SK-N-SH treated with all-trans-retinoic acid at 6 μM for 48 hours (cell line): Measurements from ENCODE around the gene IQCN.
A peak's percentile ranks its signal among the peaks of the same experiment; 100 is the strongest.

Source experiments
- ATAC-seq: fragments of 200-7000 bp; cut with Tn5 transposase; 3 replicates; pipeline ENCODE4 v1.9.1; 2020; ENCODE audit warnings: mild to moderate bottlenecking, moderate library complexity
- BACH2 ChIP-seq: fragments of 250-450 bp; sonication (Bioruptor Pico); IDR thresholded peaks from 2 replicates; pipeline ENCODE4 v1.9.0; 2021; ENCODE audit warnings: mild to moderate bottlenecking, borderline replicate concordance
- CSDC2 ChIP-seq: fragments of 250-450 bp; sonication (Bioruptor Pico); IDR thresholded peaks from 2 replicates; pipeline ENCODE4 v1.5.0; 2020; ENCODE audit warnings: mild to moderate bottlenecking, moderate library complexity
- ESRRG ChIP-seq: fragments of 250-450 bp; sonication (Bioruptor Pico); IDR thresholded peaks from 2 replicates; pipeline ENCODE4 v1.6.1; 2021; ENCODE audit warnings: mild to moderate bottlenecking
- GLIS3 ChIP-seq: fragments of 250-450 bp; sonication (Bioruptor Pico); IDR thresholded peaks from 2 replicates; pipeline ENCODE4 v1.5.0; 2020; ENCODE audit warnings: mild to moderate bottlenecking, moderate library complexity
- ISL1 ChIP-seq: fragments of 250-450 bp; sonication (Bioruptor Pico); IDR thresholded peaks from 2 replicates; pipeline ENCODE4 v2.1.2; 2022; ENCODE audit warnings: mild to moderate bottlenecking, moderate library complexity
- PATZ1 ChIP-seq: fragments of 250-450 bp; sonication (Bioruptor Pico); IDR thresholded peaks from 2 replicates; pipeline ENCODE4 v1.8.0; 2020; ENCODE audit warnings: mild to moderate bottlenecking, moderate library complexity, borderline replicate concordance
- PPARA ChIP-seq: fragments of 250-450 bp; sonication (Bioruptor Pico); IDR thresholded peaks from 2 replicates; pipeline ENCODE4 v1.5.0; 2020; ENCODE audit warnings: mild to moderate bottlenecking, borderline replicate concordance
- RARB ChIP-seq: fragments of 250-450 bp; sonication (Bioruptor Pico); IDR thresholded peaks from 2 replicates; pipeline ENCODE4 v1.8.0; 2021; ENCODE audit warnings: mild to moderate bottlenecking, moderate library complexity
- SNAI2 ChIP-seq: fragments of 250-450 bp; sonication (Bioruptor Pico); IDR thresholded peaks from 2 replicates; pipeline ENCODE4 v1.5.0; 2020; ENCODE audit warnings: mild to moderate bottlenecking, moderate library complexity
- TOX ChIP-seq: fragments of 250-450 bp; sonication (Bioruptor Pico); IDR thresholded peaks from 2 replicates; pipeline ENCODE4 v1.8.0; 2021; ENCODE audit warnings: mild to moderate bottlenecking, moderate library complexity, borderline replicate concordance
- TSHZ2 ChIP-seq: fragments of 250-450 bp; sonication (Bioruptor Pico); IDR thresholded peaks from 2 replicates; pipeline ENCODE4 v1.5.0; 2020; ENCODE audit warnings: mild to moderate bottlenecking, moderate library complexity
- ZC3H10 ChIP-seq: fragments of 250-450 bp; sonication (Bioruptor Pico); IDR thresholded peaks from 2 replicates; pipeline ENCODE4 v1.5.1; 2021; ENCODE audit warnings: mild to moderate bottlenecking, moderate library complexity
- ZFP3 ChIP-seq: fragments of 250-450 bp; sonication (Bioruptor Pico); IDR thresholded peaks from 2 replicates; pipeline ENCODE4 v1.5.0; 2020; ENCODE audit warnings: mild to moderate bottlenecking, moderate library complexity
- ZFP30 ChIP-seq: fragments of 450-650 bp; formaldehyde crosslinking; IDR thresholded peaks from 2 replicates; pipeline ENCODE4 v1.5.0; 2022; ENCODE audit warnings: mild to moderate bottlenecking, moderate library complexity
- ZNF565 ChIP-seq: fragments of 450-650 bp; formaldehyde crosslinking; conservative IDR thresholded peaks from 2 replicates; pipeline ENCODE4 v1.5.0; 2020; ENCODE audit warnings: low read depth, mild to moderate bottlenecking, moderate library complexity
- ZNF70 ChIP-seq: fragments of 450-650 bp; formaldehyde crosslinking; IDR thresholded peaks from 2 replicates; pipeline ENCODE4 v1.5.0; 2020; ENCODE audit warnings: mild to moderate bottlenecking, moderate library complexity
- ZNF8 ChIP-seq: fragments of 450-650 bp; formaldehyde crosslinking; IDR thresholded peaks from 2 replicates; pipeline ENCODE4 v1.5.0; 2020; ENCODE audit warnings: mild to moderate bottlenecking, moderate library complexity
- TF ChIP-seq, protein P1 (sequence below): fragments of 250-450 bp; sonication (Bioruptor Pico); IDR thresholded peaks from 2 replicates; pipeline ENCODE4 v1.5.1; 2020; ENCODE audit warnings: low read depth, mild to moderate bottlenecking, moderate library complexity
- TF ChIP-seq, protein P2 (sequence below): fragments of 250-450 bp; sonication (Bioruptor Pico); IDR thresholded peaks from 2 replicates; pipeline ENCODE4 v1.8.0; 2021; ENCODE audit warnings: low read depth, mild to moderate bottlenecking, moderate library complexity, borderline replicate concordance
- TF ChIP-seq, protein P3 (sequence below): fragments of 250-450 bp; sonication (Bioruptor Pico); IDR thresholded peaks from 2 replicates; pipeline ENCODE4 v1.5.1; 2021; ENCODE audit warnings: mild to moderate bottlenecking, moderate library complexity

The IQCN gene

DNA sequence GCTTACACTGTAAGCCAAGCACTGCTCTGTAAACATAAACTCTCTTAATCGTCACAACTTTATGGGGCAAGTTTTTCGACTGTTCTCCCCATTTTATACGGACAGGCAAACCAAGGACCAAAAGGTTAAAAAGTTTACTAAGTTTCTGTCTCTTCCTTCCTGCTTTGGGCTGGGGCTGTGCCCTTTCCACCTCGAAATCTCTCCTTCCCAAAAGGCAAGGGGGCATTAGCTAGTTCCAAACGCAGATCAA lies 4.9 kb upstream of the IQCN start:
- TF ChIP-seq BACH2 (CRISPR knock-in tag) (no peak), GLIS3 (CRISPR knock-in tag) (0 out of 2 replicates have a peak, but pooled peaks have one; percentile 18)
- no peak for ATAC-seq

DNA sequence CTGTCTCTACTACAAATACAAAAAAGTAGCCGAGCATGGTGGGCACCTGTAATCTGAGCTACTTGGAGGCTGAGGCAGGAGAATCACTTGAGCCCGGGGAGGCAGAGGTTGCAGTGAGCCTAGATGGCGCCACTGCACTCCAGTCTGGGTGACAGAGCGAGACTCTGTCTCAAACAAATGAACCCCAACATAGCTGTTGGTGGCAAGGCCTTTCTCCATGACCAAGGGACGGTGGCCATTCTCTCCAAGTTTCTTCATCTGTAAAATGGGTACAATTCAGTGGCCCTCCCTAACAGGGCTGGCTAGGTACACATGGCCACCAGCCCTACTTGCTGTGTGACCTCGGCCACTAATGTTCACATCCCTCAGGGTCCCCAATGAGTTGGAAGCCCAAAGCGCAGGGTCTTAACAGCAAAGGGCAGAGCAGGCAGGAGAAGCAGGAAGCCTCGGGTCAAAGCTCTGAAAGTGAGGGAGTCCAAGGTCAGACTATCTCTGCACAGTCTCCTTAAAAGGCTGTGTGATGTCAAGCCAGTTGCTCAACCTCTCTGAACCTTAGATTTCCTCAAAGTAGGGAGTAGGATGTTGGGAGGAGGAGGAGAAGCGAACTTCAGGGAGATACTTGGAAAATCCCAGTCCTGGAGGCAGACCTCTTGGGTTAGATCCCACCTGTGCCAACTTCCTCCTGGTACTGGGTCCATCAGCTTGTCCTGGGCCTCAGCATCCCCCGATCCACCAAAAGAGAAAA lies 4.4 kb upstream of the IQCN start:
- no peak for TF ChIP-seq ZFP30 (CRISPR knock-in tag)
- TF ChIP-seq GLIS3 (CRISPR knock-in tag), result 0 out of 2 replicates have a peak, but pooled peaks have one; percentile 4
- TF ChIP-seq RARB (CRISPR knock-in tag), result 0 out of 2 replicates have a peak, but pooled peaks have one; percentile 28
- ATAC-seq, result no peak

DNA sequence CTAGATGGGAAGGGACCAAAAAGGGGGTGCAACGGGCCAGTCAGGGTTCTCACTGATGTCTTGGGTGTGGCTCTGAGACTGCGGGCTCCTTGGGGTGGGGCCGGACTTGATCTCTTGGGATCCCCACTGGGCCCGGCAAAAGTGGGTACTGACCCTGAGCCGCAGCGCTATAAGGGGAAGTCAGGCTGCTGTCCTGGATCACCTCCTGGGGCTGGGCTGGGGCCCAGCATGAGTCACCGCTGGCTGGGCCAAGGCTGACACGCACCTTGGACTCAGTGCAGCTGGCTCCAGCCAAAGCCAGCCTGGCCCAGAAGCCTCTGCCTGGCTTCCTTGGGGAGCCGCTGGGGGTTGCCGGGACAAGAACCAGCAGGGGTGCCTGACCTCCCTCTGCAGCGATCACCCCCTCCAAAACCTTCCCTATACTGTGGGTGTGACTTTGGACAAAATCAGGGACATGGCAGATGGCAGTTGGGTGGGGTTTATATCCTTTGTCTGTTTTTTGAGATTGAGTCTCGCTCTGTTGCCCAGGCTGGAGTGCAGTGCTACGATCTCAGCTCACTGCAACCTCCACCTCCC lies 617 bp upstream of the IQCN start:
- ATAC-seq, result peak; percentile 61
- TF ChIP-seq, protein P1, sequence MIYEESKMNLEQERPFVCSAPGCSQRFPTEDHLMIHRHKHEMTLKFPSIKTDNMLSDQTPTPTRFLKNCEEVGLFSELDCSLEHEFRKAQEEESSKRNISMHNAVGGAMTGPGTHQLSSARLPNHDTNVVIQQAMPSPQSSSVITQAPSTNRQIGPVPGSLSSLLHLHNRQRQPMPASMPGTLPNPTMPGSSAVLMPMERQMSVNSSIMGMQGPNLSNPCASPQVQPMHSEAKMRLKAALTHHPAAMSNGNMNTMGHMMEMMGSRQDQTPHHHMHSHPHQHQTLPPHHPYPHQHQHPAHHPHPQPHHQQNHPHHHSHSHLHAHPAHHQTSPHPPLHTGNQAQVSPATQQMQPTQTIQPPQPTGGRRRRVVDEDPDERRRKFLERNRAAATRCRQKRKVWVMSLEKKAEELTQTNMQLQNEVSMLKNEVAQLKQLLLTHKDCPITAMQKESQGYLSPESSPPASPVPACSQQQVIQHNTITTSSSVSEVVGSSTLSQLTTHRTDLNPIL (CRISPR knock-in tag), result no peak; the same call in 1 of the 2 replicates
- TF ChIP-seq, protein P2, sequence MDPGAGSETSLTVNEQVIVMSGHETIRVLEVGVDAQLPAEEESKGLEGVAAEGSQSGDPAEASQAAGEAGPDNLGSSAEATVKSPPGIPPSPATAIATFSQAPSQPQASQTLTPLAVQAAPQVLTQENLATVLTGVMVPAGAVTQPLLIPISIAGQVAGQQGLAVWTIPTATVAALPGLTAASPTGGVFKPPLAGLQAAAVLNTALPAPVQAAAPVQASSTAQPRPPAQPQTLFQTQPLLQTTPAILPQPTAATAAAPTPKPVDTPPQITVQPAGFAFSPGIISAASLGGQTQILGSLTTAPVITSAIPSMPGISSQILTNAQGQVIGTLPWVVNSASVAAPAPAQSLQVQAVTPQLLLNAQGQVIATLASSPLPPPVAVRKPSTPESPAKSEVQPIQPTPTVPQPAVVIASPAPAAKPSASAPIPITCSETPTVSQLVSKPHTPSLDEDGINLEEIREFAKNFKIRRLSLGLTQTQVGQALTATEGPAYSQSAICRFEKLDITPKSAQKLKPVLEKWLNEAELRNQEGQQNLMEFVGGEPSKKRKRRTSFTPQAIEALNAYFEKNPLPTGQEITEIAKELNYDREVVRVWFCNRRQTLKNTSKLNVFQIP, result 0 out of 2 replicates have a peak, but pooled peaks have one; percentile 34
- TF ChIP-seq ZNF70 (CRISPR knock-in tag) (no peak), CSDC2 (0 out of 2 replicates have a peak, but pooled peaks have one; percentile 30), ISL1 (CRISPR knock-in tag) (no peak), ZC3H10 (no peak), RARB (CRISPR knock-in tag) (no peak), ZNF565 (CRISPR knock-in tag) (no peak), ZNF8 (CRISPR knock-in tag) (no peak), ZFP3 (CRISPR knock-in tag) (0 out of 2 replicates have a peak, but pooled peaks have one; percentile 56), GLIS3 (CRISPR knock-in tag) (0 out of 2 replicates have a peak, but pooled peaks have one; percentile 39), TSHZ2 (no peak), TOX (CRISPR knock-in tag) (no peak), BACH2 (CRISPR knock-in tag) (no peak), SNAI2 (CRISPR knock-in tag) (no peak), PATZ1 (CRISPR knock-in tag) (no peak; the same call in 1 of the 2 replicates)

GRCh38 chr19:18273561-18274218 lies 562 bp downstream of the IQCN start:
- no peak for ATAC-seq
- TF ChIP-seq PPARA, result no peak
- TF ChIP-seq PATZ1 (CRISPR knock-in tag), result no peak
- TF ChIP-seq, protein P3, sequence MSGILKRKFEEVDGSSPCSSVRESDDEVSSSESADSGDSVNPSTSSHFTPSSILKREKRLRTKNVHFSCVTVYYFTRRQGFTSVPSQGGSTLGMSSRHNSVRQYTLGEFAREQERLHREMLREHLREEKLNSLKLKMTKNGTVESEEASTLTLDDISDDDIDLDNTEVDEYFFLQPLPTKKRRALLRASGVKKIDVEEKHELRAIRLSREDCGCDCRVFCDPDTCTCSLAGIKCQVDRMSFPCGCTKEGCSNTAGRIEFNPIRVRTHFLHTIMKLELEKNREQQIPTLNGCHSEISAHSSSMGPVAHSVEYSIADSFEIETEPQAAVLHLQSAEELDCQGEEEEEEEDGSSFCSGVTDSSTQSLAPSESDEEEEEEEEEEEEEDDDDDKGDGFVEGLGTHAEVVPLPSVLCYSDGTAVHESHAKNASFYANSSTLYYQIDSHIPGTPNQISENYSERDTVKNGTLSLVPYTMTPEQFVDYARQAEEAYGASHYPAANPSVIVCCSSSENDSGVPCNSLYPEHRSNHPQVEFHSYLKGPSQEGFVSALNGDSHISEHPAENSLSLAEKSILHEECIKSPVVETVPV (CRISPR knock-in tag), result peak; percentile 66; the same call in 1 of the 2 replicates
- TF ChIP-seq ESRRG, result no peak
- no peak for TF ChIP-seq BACH2 (CRISPR knock-in tag)
- no peak for TF ChIP-seq ISL1 (CRISPR knock-in tag)
- no peak for TF ChIP-seq ZC3H10
- TF ChIP-seq, all 23 proteins: peak for 1
